Pancreas (tissue), 10 donors: Measurements from ENCODE around the gene C3orf18. TPM values are rescaled to one million over a fixed set of nuclear protein-coding genes. Genes with fewer than 3 reads are reported as not detected.
A peak's percentile ranks its signal among the peaks of the same experiment; 100 is the strongest.

Source experiments
- ATAC-seq, 4 donors: fragments of 200-7000 bp; cut with Tn5 transposase; one replicate each; pipeline versions ENCODE4 v1.8.0 to v1.9.1; 2020; ENCODE audit warnings: mild to moderate bottlenecking in 4 of 4, moderate library complexity in 4 of 4
- DNase-seq, 6 donors: peaks; one replicate each; pipeline ENCODE4 v3.0.0-alpha.2; 2020
- FAIRE-seq: peaks from 2 replicates; lab custom pipeline; 2012; peaks lifted over from hg19 to GRCh38; lab: Jason Lieb, UNC
- H3K27ac ChIP-seq, 4 donors: fragments of 200-600 bp; sonication (generic); 1 replicate in 3 of 4; 2 replicates in 1 of 4; pipeline versions ENCODE4 v1.5.0 to v1.8.0; 2020
- H3K27me3 ChIP-seq, 4 donors: fragments of 200-600 bp; one replicate each; pipeline ENCODE4 v1.8.0; 2021
- H3K36me3 ChIP-seq, 3 donors: fragments of 200-600 bp; sonication (generic) in 1 of 3; one replicate each; pipeline versions ENCODE4 v1.5.0 to v1.8.0; 2020 to 2021
- H3K4me1 ChIP-seq, 3 donors: fragments of 200-600 bp; one replicate each; pipeline ENCODE4 v1.8.0; 2021
- H3K4me3 ChIP-seq, 4 donors: fragments of 200-600 bp; sonication (generic) in 2 of 4; one replicate each; pipeline versions ENCODE4 v1.5.0 to v1.8.0; 2020 to 2021
- H3K9me3 ChIP-seq, 4 donors: fragments of 200-600 bp; one replicate each; pipeline ENCODE4 v1.8.0; 2021
- CTCF ChIP-seq, 4 donors: fragments of 200-600 bp; sonication (generic) in 3 of 4; IDR thresholded peaks; one replicate each; pipeline versions ENCODE4 v1.5.0 to v1.8.0; 2021; ENCODE audit warnings: antibody characterized with exemption in 4 of 4
- whole genome bisulfite sequencing, 2 donors: extraction: QIAGEN DNeasy Blood & Tissue Kit; methylation state at CpG; one replicate each; pipeline ENCODE4 v1.1.7; 2013; 5-methylcytosine and 5-hydroxymethylcytosine counted together
- intact Hi-C, 3 donors: fragments of 100-400 bp; cut with DNase I; formaldehyde crosslinking; loops; one replicate each; pipeline versions ENCODE4 v1.11.1 to v1.14.2; 2022
- polyA plus RNA-seq, 2 donors: library from polyadenylated mRNA; stranded (reverse); fragments of 200-250 nt; gene quantifications; one replicate each; pipeline ENCODE4 v1.2.3, GENCODE V29; 2013
- total RNA-seq, 6 donors: library from RNA; stranded (reverse); fragmentation: NEBNext Ultra II Directional in 4 of 6; extraction: Animal tissue kit (Norgen Biotek cat#: 25700) in 4 of 6; gene quantifications; one replicate each; pipeline versions ENCODE4 v1.2.1 to v1.2.4, GENCODE V29; 2021 to 2023
- donor health status: healthy with polysubstance abuse.
- donor health status: DM: no; HTN: no; CAD: no; lungs with moderate emphysema.
- donor health status: DM: no; HTN: no; CAD: no.
- donor health status: control.
- donor health status: control.
- donor health status: Bipolar disorder and iron deficiency.
- donor health status: DM: yes; HTN: yes; CAD: no.
- donor health status: DM: no; HTN: no; CAD: no.
- donor health status: DM: no; HTN: no; CAD: no.
- donor health status: DM: yes; HTN: yes; CAD: no.

The C3orf18 gene
- total and polyA plus RNA-seq, 8 donors = 3.2 to 8.9 (median 5.0) TPM

- no peaks in the 10 kb centered on the region for H3K27me3 ChIP-seq
- 91 to 92% methylated on average over 6 of the region's 6 CpGs for WGBS, 2 donors
- no peaks in the 10 kb centered on the region for H3K9me3 ChIP-seq
- no peak for FAIRE-seq
- TF ChIP-seq CTCF (IDR thresholded peaks at IDR 0.05) = no peak
- H3K4me3 ChIP-seq = no peak overlapping the region
- no peak for DNase-seq
- H3K36me3 ChIP-seq = no peaks in the 10 kb centered on the region
- H3K4me1 ChIP-seq = peaks cover 0 to 19% (median under 1%) of the 10 kb centered on the region in 3 donors
- intact Hi-C loops = no loop called here
- H3K27ac ChIP-seq = no peak overlapping the region
- ATAC-seq = no peak
These were observed 19.8 kb upstream of the C3orf18 start for GRCh38 chr3:50587373-50587772.

DNA sequence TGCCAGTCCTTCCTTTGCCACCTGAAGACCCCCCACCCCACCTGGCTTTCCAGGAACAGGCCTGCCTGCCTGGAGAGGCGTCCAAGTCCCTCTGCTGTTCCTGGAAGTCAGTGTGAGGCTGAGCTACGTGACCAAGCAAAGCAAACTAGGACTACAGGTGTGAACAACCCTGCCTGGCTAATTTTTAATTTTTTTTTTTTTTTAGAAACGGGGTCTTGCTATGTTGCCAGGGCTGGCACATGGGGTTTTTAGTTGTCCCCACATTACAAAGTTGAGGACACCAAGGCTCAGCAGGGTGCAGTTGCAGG lies 19.2 kb upstream of the C3orf18 start:
- no peak for TF ChIP-seq CTCF (IDR thresholded peaks at IDR 0.05)
- FAIRE-seq (no peak), ATAC-seq (no peak), DNase-seq (peak in 1 of 6 donors; percentile 21)
- H3K27ac ChIP-seq = no peak overlapping the region
- no peaks in the 10 kb centered on the region for H3K9me3 ChIP-seq
- peaks cover 0 to 15% (median 0%) of the 10 kb centered on the region in 3 donors for H3K4me1 ChIP-seq
- H3K36me3 ChIP-seq = no peaks in the 10 kb centered on the region
- H3K27me3 ChIP-seq = no peaks in the 10 kb centered on the region
- 66 to 69% methylated on average over 3 of the region's 3 CpGs for WGBS, 2 donors
- intact Hi-C loops = no loop called here
- H3K4me3 ChIP-seq = no peak overlapping the region

- H3K4me1 ChIP-seq = peaks cover 0 to 15% (median 0%) of the 10 kb centered on the region in 3 donors
- DNase-seq = no peak
- no peak overlapping the region for H3K27ac ChIP-seq
- WGBS, 2 donors = 92 to 93% methylated on average over 6 of the region's 6 CpGs
- no peak for ATAC-seq
- no peaks in the 10 kb centered on the region for H3K36me3 ChIP-seq
- no peak overlapping the region for H3K4me3 ChIP-seq
- no peak for FAIRE-seq
- TF ChIP-seq CTCF (IDR thresholded peaks at IDR 0.05) = no peak
- intact Hi-C loops = no loop called here
- no peaks in the 10 kb centered on the region for H3K27me3 ChIP-seq
- H3K9me3 ChIP-seq = no peaks in the 10 kb centered on the region
These were observed 18.6 kb upstream of the C3orf18 start for GRCh38 chr3:50585919-50586762.

GRCh38 chr3:50584391-50584790 lies 16.8 kb upstream of the C3orf18 start:
- no peak for FAIRE-seq
- Histone ChIP-seq H3K4me3 (no peak overlapping the region), H3K4me1 (peaks cover 0 to 15% (median 0%) of the 10 kb centered on the region in 3 donors), H3K36me3 (peaks cover 0 to 6% (median 0%) of the 10 kb centered on the region in 3 donors), H3K9me3 (no peaks in the 10 kb centered on the region), H3K27me3 (no peaks in the 10 kb centered on the region), H3K27ac (peak overlapping the region in 2 of 4 donors; percentile 26 to 41)
- no peak for TF ChIP-seq CTCF (IDR thresholded peaks at IDR 0.05)
- no peak for ATAC-seq
- WGBS, 2 donors = 81 to 93% methylated on average over 2 of the region's 2 CpGs
- intact Hi-C loops = no loop called here
- no peak for DNase-seq

DNA sequence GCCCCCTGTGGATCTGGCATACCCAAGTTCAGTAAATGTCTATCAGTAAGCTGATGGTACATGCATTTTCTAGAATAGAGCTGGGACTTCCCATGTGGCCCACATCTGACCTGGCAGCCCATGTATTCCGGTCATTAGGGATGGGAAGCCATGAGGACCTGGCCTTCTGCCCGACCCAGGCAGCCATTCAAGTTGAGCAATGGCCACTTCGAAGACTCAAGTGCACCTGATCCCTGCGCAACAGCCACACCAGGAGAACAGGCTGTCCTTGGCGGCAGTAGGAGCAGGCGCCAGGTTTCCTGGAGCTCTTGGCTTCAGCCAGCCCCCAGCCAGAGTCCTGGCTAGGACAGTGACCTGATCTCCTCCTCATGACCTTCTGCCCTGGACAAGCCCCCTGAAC lies 16.4 kb upstream of the C3orf18 start:
- Histone ChIP-seq H3K4me3 (no peak overlapping the region), H3K36me3 (peaks cover 0 to 7% (median 0%) of the 10 kb centered on the region in 3 donors), H3K27ac (peak overlapping the region in 3 of 4 donors; percentile 15 to 41 (median 26)), H3K4me1 (peaks cover 0 to 15% (median 0%) of the 10 kb centered on the region in 3 donors), H3K9me3 (no peaks in the 10 kb centered on the region), H3K27me3 (no peaks in the 10 kb centered on the region)
- no peak for TF ChIP-seq CTCF (IDR thresholded peaks at IDR 0.05)
- peak in 5 of 6 donors; percentile 63 to 91 (median 88) for DNase-seq
- WGBS, 2 donors = 44 to 71% methylated on average over 6 of the region's 6 CpGs
- peak; percentile 66 to 80 (median 78) for ATAC-seq
- intact Hi-C loops = no loop called here
- no peak for FAIRE-seq
